ENCODE measurements around the gene ECSIT.
A peak's percentile ranks its signal among the peaks of the same experiment; 100 is the strongest.

ECSIT gene

GRCh38 chr19:11495885-11496284 lies 33.0 kb downstream of the ECSIT start:
- DNase-seq, result no peak
- no peak overlapping the region for H3K4me3 ChIP-seq (ENCODE audit: insufficient read depth in 1 of 2, low read depth in 1 of 2, low read length in 2 of 2)
- H3K79me1 ChIP-seq (replicated peaks; ENCODE audit: low read length, poor library complexity, severe bottlenecking), result peaks cover 16% of the 10 kb centered on the region
- no peak overlapping the region for H2BK120ac ChIP-seq (ENCODE audit: low read depth, low read length)
- H4K91ac ChIP-seq (ENCODE audit: low read length), result peak overlapping the region; percentile 47
- no peak overlapping the region for H3K27ac ChIP-seq (ENCODE audit: low read length, poor library complexity, severe bottlenecking)
- peaks cover 5% of the 10 kb centered on the region for H3K4me1 ChIP-seq (ENCODE audit: control insufficient read depth, insufficient read depth, low read depth, low read length)
- no peak overlapping the region for H3K4ac ChIP-seq (ENCODE audit: low read depth in 1 of 2, low read length in 2 of 2)
- 95% methylated on average over 22 of the region's 22 CpGs for WGBS
- no peak overlapping the region for H2BK12ac ChIP-seq (ENCODE audit: low read length in 2 of 2)
- no peak overlapping the region for H2AFZ ChIP-seq (ENCODE audit: low read depth, low read length)
- H2BK15ac ChIP-seq (ENCODE audit: low read depth, poor library complexity, severe bottlenecking), result no peak overlapping the region
- H3K9ac ChIP-seq (ENCODE audit: low read length), result no peak overlapping the region
- H3K23ac ChIP-seq (ENCODE audit: low read length in 2 of 2), result no peak overlapping the region
- no peaks in the 10 kb centered on the region for H3K27me3 ChIP-seq (ENCODE audit: control insufficient read depth in 1 of 2, insufficient read depth in 1 of 2, low read length in 2 of 2)
- no peaks in the 10 kb centered on the region for H3K9me3 ChIP-seq (ENCODE audit: control insufficient read depth, low read length)
- H2BK5ac ChIP-seq (ENCODE audit: low read depth, low read length, poor library complexity, severe bottlenecking), result no peak overlapping the region
- no peak overlapping the region for H3K4me2 ChIP-seq (ENCODE audit: low read length, poor library complexity, severe bottlenecking)
- H2AK5ac ChIP-seq (ENCODE audit: low read length, severe bottlenecking), result no peak overlapping the region
- no peak overlapping the region for H3K18ac ChIP-seq (ENCODE audit: low read depth in 1 of 2, low read length in 2 of 2)
- H3K36me3 ChIP-seq (ENCODE audit: control insufficient read depth in 1 of 2, insufficient read depth in 2 of 2, low read depth in 1 of 2, low read length in 2 of 2), result peaks cover 11 to 62% of the 10 kb centered on the region in 2 experiments
- no peak overlapping the region for H3K14ac ChIP-seq (ENCODE audit: low read length in 2 of 2)
- H4K8ac ChIP-seq (ENCODE audit: low read length), result no peak overlapping the region

DNA sequence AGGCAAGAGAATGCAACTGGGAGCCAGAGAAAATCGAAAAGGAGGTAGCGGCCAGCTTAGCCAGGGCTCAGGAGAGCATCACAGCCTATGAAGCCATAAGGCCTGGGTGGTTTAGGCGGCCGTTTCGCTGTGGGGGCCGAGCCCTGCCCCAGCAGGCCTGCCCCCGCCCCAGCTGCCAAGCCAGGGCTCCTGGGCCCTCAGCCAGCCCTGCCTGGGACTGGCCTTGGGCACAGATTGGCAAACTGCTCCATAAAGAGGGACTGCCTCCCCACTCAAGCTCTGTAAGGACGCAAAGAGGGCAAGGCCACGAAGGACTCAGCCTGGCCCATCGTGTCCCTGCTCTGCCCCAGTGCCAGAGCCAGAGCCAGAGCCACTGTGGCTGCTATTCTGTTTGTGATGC lies 33.5 kb downstream of the ECSIT start:
- DNase-seq, result no peak
- H3K18ac ChIP-seq (ENCODE audit: low read depth in 1 of 2, low read length in 2 of 2), result no peak overlapping the region
- no peak overlapping the region for H3K23ac ChIP-seq (ENCODE audit: low read length in 2 of 2)
- H3K9me3 ChIP-seq (ENCODE audit: control insufficient read depth, low read length), result no peaks in the 10 kb centered on the region
- H2BK120ac ChIP-seq (ENCODE audit: low read depth, low read length), result no peak overlapping the region
- H3K4me1 ChIP-seq (ENCODE audit: control insufficient read depth, insufficient read depth, low read depth, low read length), result peaks cover 5% of the 10 kb centered on the region
- no peak overlapping the region for H2BK12ac ChIP-seq (ENCODE audit: low read length in 2 of 2)
- no peak overlapping the region for H3K4me3 ChIP-seq (ENCODE audit: insufficient read depth in 1 of 2, low read depth in 1 of 2, low read length in 2 of 2)
- 94% methylated on average over 10 of the region's 10 CpGs for WGBS
- peaks cover 11 to 63% of the 10 kb centered on the region in 2 experiments for H3K36me3 ChIP-seq (ENCODE audit: control insufficient read depth in 1 of 2, insufficient read depth in 2 of 2, low read depth in 1 of 2, low read length in 2 of 2)
- peaks cover 13% of the 10 kb centered on the region for H3K79me1 ChIP-seq (replicated peaks; ENCODE audit: low read length, poor library complexity, severe bottlenecking)
- no peak overlapping the region for H3K14ac ChIP-seq (ENCODE audit: low read length in 2 of 2)
- H3K27ac ChIP-seq (ENCODE audit: low read length, poor library complexity, severe bottlenecking), result no peak overlapping the region
- no peak overlapping the region for H2BK5ac ChIP-seq (ENCODE audit: low read depth, low read length, poor library complexity, severe bottlenecking)
- no peak overlapping the region for H3K4me2 ChIP-seq (ENCODE audit: low read length, poor library complexity, severe bottlenecking)
- H2AFZ ChIP-seq (ENCODE audit: low read depth, low read length), result no peak overlapping the region
- H2BK15ac ChIP-seq (ENCODE audit: low read depth, poor library complexity, severe bottlenecking), result no peak overlapping the region
- H4K91ac ChIP-seq (ENCODE audit: low read length), result no peak overlapping the region
- no peak overlapping the region for H4K8ac ChIP-seq (ENCODE audit: low read length)
- no peaks in the 10 kb centered on the region for H3K27me3 ChIP-seq (ENCODE audit: control insufficient read depth in 1 of 2, insufficient read depth in 1 of 2, low read length in 2 of 2)
- no peak overlapping the region for H2AK5ac ChIP-seq (ENCODE audit: low read length, severe bottlenecking)
- H3K9ac ChIP-seq (ENCODE audit: low read length), result no peak overlapping the region
- H3K4ac ChIP-seq (ENCODE audit: low read depth in 1 of 2, low read length in 2 of 2), result no peak overlapping the region

GRCh38 chr19:11494634-11495285 lies 34.2 kb downstream of the ECSIT start:
- H3K4ac ChIP-seq (ENCODE audit: low read depth in 1 of 2, low read length in 2 of 2), result no peak overlapping the region
- H3K4me1 ChIP-seq (ENCODE audit: control insufficient read depth, insufficient read depth, low read depth, low read length), result peaks cover 5% of the 10 kb centered on the region
- H4K91ac ChIP-seq (ENCODE audit: low read length), result no peak overlapping the region
- no peak overlapping the region for H3K4me3 ChIP-seq (ENCODE audit: insufficient read depth in 1 of 2, low read depth in 1 of 2, low read length in 2 of 2)
- no peak overlapping the region for H4K8ac ChIP-seq (ENCODE audit: low read length)
- no peak overlapping the region for H3K14ac ChIP-seq (ENCODE audit: low read length in 2 of 2)
- DNase-seq, result no peak
- no peak overlapping the region for H3K23ac ChIP-seq (ENCODE audit: low read length in 2 of 2)
- WGBS, result 96% methylated on average over 21 of the region's 27 CpGs
- H3K4me2 ChIP-seq (ENCODE audit: low read length, poor library complexity, severe bottlenecking), result no peak overlapping the region
- no peak overlapping the region for H2AFZ ChIP-seq (ENCODE audit: low read depth, low read length)
- no peak overlapping the region for H2BK5ac ChIP-seq (ENCODE audit: low read depth, low read length, poor library complexity, severe bottlenecking)
- no peak overlapping the region for H3K27ac ChIP-seq (ENCODE audit: low read length, poor library complexity, severe bottlenecking)
- no peak overlapping the region for H2BK15ac ChIP-seq (ENCODE audit: low read depth, poor library complexity, severe bottlenecking)
- no peak overlapping the region for H2AK5ac ChIP-seq (ENCODE audit: low read length, severe bottlenecking)
- no peak overlapping the region for H3K18ac ChIP-seq (ENCODE audit: low read depth in 1 of 2, low read length in 2 of 2)
- H3K79me1 ChIP-seq (replicated peaks; ENCODE audit: low read length, poor library complexity, severe bottlenecking), result peaks cover 11% of the 10 kb centered on the region
- no peak overlapping the region for H3K9ac ChIP-seq (ENCODE audit: low read length)
- peaks cover 11 to 68% of the 10 kb centered on the region in 2 experiments for H3K36me3 ChIP-seq (ENCODE audit: control insufficient read depth in 1 of 2, insufficient read depth in 2 of 2, low read depth in 1 of 2, low read length in 2 of 2)
- no peaks in the 10 kb centered on the region for H3K27me3 ChIP-seq (ENCODE audit: control insufficient read depth in 1 of 2, insufficient read depth in 1 of 2, low read length in 2 of 2)
- H2BK120ac ChIP-seq (ENCODE audit: low read depth, low read length), result no peak overlapping the region
- H3K9me3 ChIP-seq (ENCODE audit: control insufficient read depth, low read length), result no peaks in the 10 kb centered on the region
- H2BK12ac ChIP-seq (ENCODE audit: low read length in 2 of 2), result no peak overlapping the region

GRCh38 chr19:11489378-11489777 lies 39.6 kb downstream of the ECSIT start:
- Histone ChIP-seq H2BK12ac (ENCODE audit: low read length in 2 of 2) (no peak overlapping the region), H4K8ac (ENCODE audit: low read length) (no peak overlapping the region), H2AFZ (ENCODE audit: low read depth, low read length) (no peak overlapping the region), H3K14ac (ENCODE audit: low read length in 2 of 2) (no peak overlapping the region), H3K18ac (ENCODE audit: low read depth in 1 of 2, low read length in 2 of 2) (no peak overlapping the region), H3K27me3 (ENCODE audit: control insufficient read depth in 1 of 2, insufficient read depth in 1 of 2, low read length in 2 of 2) (no peaks in the 10 kb centered on the region), H3K23ac (ENCODE audit: low read length in 2 of 2) (no peak overlapping the region), H2BK5ac (ENCODE audit: low read depth, low read length, poor library complexity, severe bottlenecking) (no peak overlapping the region), H3K4me1 (ENCODE audit: control insufficient read depth, insufficient read depth, low read depth, low read length) (no peaks in the 10 kb centered on the region), H3K27ac (ENCODE audit: low read length, poor library complexity, severe bottlenecking) (no peak overlapping the region), H3K36me3 (ENCODE audit: control insufficient read depth in 1 of 2, insufficient read depth in 2 of 2, low read depth in 1 of 2, low read length in 2 of 2) (peaks cover 1 to 48% of the 10 kb centered on the region in 2 experiments), H2AK5ac (ENCODE audit: low read length, severe bottlenecking) (no peak overlapping the region), H3K79me1 (replicated peaks; ENCODE audit: low read length, poor library complexity, severe bottlenecking) (peaks cover 2% of the 10 kb centered on the region), H2BK120ac (ENCODE audit: low read depth, low read length) (no peak overlapping the region), H3K4me3 (ENCODE audit: insufficient read depth in 1 of 2, low read depth in 1 of 2, low read length in 2 of 2) (no peak overlapping the region), H3K4ac (ENCODE audit: low read depth in 1 of 2, low read length in 2 of 2) (no peak overlapping the region), H2BK15ac (ENCODE audit: low read depth, poor library complexity, severe bottlenecking) (no peak overlapping the region), H3K9ac (ENCODE audit: low read length) (no peak overlapping the region), H4K91ac (ENCODE audit: low read length) (no peak overlapping the region), H3K9me3 (ENCODE audit: control insufficient read depth, low read length) (no peaks in the 10 kb centered on the region), H3K4me2 (ENCODE audit: low read length, poor library complexity, severe bottlenecking) (no peak overlapping the region)
- no peak for DNase-seq
- 90% methylated on average over 7 of the region's 7 CpGs for WGBS

Data from mesenchymal stem cell (in vitro differentiated cells and primary cell).